Measurements from ENCODE around the gene TBCK.

TBCK gene

DNA sequence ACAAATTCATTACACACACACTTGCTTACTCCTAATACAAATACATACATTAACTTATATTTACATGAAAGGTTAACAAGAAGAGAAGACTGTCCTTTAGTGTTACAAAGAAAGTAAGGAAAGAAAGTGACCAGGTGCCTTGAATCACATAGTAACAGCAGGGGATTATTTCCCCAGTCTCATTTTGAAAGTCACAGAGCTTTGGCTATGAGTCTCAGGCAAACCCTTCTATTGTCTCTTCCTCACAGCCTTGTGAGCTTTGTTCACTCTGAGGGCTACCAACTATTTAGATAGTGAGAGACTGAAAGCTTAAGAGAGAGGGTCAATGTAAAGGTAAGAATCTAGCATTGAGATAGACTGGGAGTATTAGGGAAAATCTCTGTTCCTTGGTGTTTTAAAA, 259.1 kb downstream of the TBCK start:
- Histone ChIP-seq H2AFZ (ENCODE audit: low read depth, low read length) (no peak overlapping the region), H3K27me3 (ENCODE audit: insufficient read depth, low read length) (no peaks in the 10 kb centered on the region), H3K4me1 (ENCODE audit: insufficient read depth, low read length) (no peaks in the 10 kb centered on the region), H3K4me3 (ENCODE audit: low read length) (no peak overlapping the region), H3K9me3 (ENCODE audit: low read length) (no peaks in the 10 kb centered on the region), H3K36me3 (ENCODE audit: insufficient read depth, low read length) (peaks cover 4% of the 10 kb centered on the region)

DNA sequence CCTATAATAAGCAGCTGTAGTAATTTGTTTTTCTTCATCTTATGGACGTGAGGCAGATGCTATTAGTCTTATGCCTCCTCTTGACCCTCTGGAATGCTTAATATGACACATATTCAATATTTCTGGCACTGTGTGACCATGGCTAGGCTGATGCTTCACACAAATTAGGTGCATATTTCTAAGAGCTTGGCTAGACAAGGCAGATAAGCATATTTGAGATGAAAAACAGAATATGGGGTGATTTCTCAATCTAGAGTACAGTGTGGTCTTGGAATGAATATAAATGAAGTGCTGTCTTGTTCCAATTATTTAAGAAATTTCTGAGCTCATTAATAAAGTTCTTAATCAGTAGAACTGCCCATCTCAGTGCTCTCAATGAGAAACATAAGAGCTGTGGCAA, 264.5 kb downstream of the TBCK start:
- Histone ChIP-seq H3K27me3 (ENCODE audit: insufficient read depth, low read length) (no peaks in the 10 kb centered on the region), H3K4me3 (ENCODE audit: low read length) (no peak overlapping the region), H3K9me3 (ENCODE audit: low read length) (no peaks in the 10 kb centered on the region), H3K4me1 (ENCODE audit: insufficient read depth, low read length) (peaks cover 4% of the 10 kb centered on the region), H2AFZ (ENCODE audit: low read depth, low read length) (no peak overlapping the region), H3K36me3 (ENCODE audit: insufficient read depth, low read length) (peaks cover 3% of the 10 kb centered on the region)

GRCh38 chr4:106049490-106049889, 266.5 kb downstream of the TBCK start:
- Histone ChIP-seq H3K4me1 (ENCODE audit: insufficient read depth, low read length) (peaks cover 4% of the 10 kb centered on the region), H3K27me3 (ENCODE audit: insufficient read depth, low read length) (no peaks in the 10 kb centered on the region), H3K9me3 (ENCODE audit: low read length) (no peaks in the 10 kb centered on the region), H2AFZ (ENCODE audit: low read depth, low read length) (no peak overlapping the region), H3K4me3 (ENCODE audit: low read length) (no peak overlapping the region), H3K36me3 (ENCODE audit: insufficient read depth, low read length) (peaks cover 7% of the 10 kb centered on the region)

DNA sequence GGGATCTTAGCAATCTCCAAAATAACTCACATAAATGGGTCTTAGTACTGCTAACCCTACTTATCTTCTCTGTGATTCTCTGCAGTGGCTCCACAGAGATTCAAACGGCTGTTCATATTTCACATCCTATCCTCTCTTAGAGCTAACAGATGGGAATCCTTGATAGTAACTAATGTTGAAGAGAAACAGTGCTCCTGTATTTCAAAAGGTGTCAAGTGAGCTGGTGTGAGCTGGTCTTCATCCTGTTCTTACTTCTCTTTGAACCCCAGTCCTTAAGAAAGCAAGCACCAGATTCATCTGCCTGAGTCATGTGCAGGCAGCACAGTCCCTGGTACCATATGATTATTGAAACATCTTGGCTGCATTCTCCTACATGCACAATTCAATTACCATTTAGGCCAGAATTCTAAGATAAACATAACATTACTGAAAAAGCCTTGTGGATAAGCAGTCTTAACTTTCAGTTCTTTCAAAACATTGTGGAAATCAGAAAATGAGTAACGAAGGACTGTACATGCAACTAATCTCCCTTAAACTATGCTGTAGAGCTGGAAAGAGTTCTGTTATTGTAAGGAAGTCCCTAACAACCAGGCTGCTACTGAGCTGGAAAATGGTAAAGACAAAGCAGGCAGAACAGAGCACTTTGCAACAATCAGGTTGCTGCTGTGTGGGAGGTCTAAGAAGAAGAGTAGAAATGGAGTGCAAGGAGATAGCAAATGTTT, 267.6 kb downstream of the TBCK start:
- H3K4me3 ChIP-seq (ENCODE audit: low read length) = no peak overlapping the region
- H2AFZ ChIP-seq (ENCODE audit: low read depth, low read length) = no peak overlapping the region
- H3K27me3 ChIP-seq (ENCODE audit: insufficient read depth, low read length) = no peaks in the 10 kb centered on the region
- H3K36me3 ChIP-seq (ENCODE audit: insufficient read depth, low read length) = peaks cover 7% of the 10 kb centered on the region
- peaks cover 4% of the 10 kb centered on the region for H3K4me1 ChIP-seq (ENCODE audit: insufficient read depth, low read length)
- H3K9me3 ChIP-seq (ENCODE audit: low read length) = no peaks in the 10 kb centered on the region

DNA sequence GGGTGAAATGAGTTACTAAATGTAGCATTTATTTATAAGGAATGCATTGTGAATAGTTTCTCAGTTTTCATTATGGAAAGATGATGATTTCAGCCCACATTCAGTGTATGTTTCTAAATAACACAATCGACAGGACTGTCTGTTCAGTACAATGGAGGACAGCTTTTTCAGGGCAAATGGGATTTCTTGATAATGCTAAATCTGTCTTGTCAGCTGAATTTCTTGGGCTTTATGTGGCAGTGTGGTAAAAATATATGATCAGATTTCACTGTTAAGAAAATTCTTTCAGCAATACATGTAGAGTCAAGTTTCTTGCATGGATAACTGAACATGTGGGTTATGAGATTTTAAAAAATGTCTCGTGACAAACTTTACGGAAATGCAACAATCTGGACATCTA, 269.9 kb downstream of the TBCK start:
- Histone ChIP-seq H3K9me3 (ENCODE audit: low read length) (no peaks in the 10 kb centered on the region), H3K27me3 (ENCODE audit: insufficient read depth, low read length) (no peaks in the 10 kb centered on the region), H2AFZ (ENCODE audit: low read depth, low read length) (no peak overlapping the region), H3K36me3 (ENCODE audit: insufficient read depth, low read length) (peaks cover 7% of the 10 kb centered on the region), H3K4me3 (ENCODE audit: low read length) (no peak overlapping the region), H3K4me1 (ENCODE audit: insufficient read depth, low read length) (peaks cover 4% of the 10 kb centered on the region)

DNA sequence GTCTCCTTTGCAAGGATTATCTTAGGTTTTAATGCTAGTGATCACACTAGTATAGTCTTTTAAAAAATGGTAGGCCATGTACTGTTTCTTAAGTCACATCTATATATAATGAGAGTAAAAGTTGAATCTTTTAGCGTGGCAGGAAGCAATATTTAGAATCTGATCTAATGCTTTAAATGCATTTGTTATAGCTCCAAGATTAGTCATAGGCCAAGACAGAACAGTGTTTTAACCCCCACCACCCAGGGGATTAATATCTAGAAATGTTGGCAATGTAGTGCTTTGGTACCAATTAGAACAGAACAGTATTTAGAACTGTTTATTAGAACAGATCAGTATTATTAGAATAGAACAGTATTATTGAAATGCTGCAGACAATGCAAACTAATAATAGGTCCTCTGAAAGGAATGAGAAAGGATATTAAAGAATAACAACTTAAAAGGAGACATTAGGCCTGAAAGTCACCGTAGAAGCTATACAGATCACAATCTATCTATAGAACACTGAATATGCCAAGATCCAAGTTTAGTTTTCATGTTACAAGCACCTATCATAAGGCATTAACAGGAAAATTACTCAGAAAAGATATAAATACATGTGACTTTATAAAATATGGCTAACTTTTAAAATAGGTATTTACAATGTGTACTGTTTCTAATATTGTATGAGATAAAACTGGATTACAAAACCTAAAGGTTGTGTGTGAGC, 274.6 kb downstream of the TBCK start:
- Histone ChIP-seq H3K9me3 (ENCODE audit: low read length) (no peaks in the 10 kb centered on the region), H3K36me3 (ENCODE audit: insufficient read depth, low read length) (peaks cover 5% of the 10 kb centered on the region), H3K4me3 (ENCODE audit: low read length) (no peak overlapping the region), H2AFZ (ENCODE audit: low read depth, low read length) (no peak overlapping the region), H3K27me3 (ENCODE audit: insufficient read depth, low read length) (no peaks in the 10 kb centered on the region), H3K4me1 (ENCODE audit: insufficient read depth, low read length) (peaks cover under 1% of the 10 kb centered on the region)

DNA sequence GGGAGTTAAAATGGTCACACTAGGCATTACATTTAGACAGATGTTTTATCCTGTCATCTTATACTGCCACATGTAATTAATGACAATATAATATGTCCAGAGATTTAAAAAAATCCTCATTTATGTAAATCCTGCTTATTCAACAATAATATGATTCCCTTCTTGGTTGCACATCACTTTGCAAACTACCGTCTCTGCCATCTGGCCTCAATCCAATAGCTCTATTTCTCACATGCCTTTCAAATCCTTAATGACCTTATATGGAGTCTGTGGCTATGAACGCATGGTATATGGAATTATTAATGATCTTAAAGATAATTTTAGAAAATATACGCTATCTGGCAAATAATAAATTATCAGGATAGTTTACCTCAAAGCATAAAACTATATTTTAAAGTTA, 276.2 kb downstream of the TBCK start:
- Histone ChIP-seq H3K4me1 (ENCODE audit: insufficient read depth, low read length) (peaks cover 4% of the 10 kb centered on the region), H3K9me3 (ENCODE audit: low read length) (no peaks in the 10 kb centered on the region), H3K27me3 (ENCODE audit: insufficient read depth, low read length) (no peaks in the 10 kb centered on the region), H3K4me3 (ENCODE audit: low read length) (no peak overlapping the region), H2AFZ (ENCODE audit: low read depth, low read length) (no peak overlapping the region), H3K36me3 (ENCODE audit: insufficient read depth, low read length) (no peaks in the 10 kb centered on the region)

GRCh38 chr4:106038908-106039307, 277.1 kb downstream of the TBCK start:
- Histone ChIP-seq H3K4me3 (ENCODE audit: low read length) (no peak overlapping the region), H2AFZ (ENCODE audit: low read depth, low read length) (no peak overlapping the region), H3K36me3 (ENCODE audit: insufficient read depth, low read length) (no peaks in the 10 kb centered on the region), H3K27me3 (ENCODE audit: insufficient read depth, low read length) (no peaks in the 10 kb centered on the region), H3K4me1 (ENCODE audit: insufficient read depth, low read length) (peaks cover 4% of the 10 kb centered on the region), H3K9me3 (ENCODE audit: low read length) (no peaks in the 10 kb centered on the region)

GRCh38 chr4:106038012-106038411, 278.0 kb downstream of the TBCK start:
- H3K36me3 ChIP-seq (ENCODE audit: insufficient read depth, low read length) = no peaks in the 10 kb centered on the region
- H2AFZ ChIP-seq (ENCODE audit: low read depth, low read length) = no peak overlapping the region
- H3K4me1 ChIP-seq (ENCODE audit: insufficient read depth, low read length) = peaks cover 4% of the 10 kb centered on the region
- no peaks in the 10 kb centered on the region for H3K9me3 ChIP-seq (ENCODE audit: low read length)
- H3K4me3 ChIP-seq (ENCODE audit: low read length) = no peak overlapping the region
- H3K27me3 ChIP-seq (ENCODE audit: insufficient read depth, low read length) = no peaks in the 10 kb centered on the region

- Histone ChIP-seq H3K4me3 (ENCODE audit: low read length) (no peak overlapping the region), H3K4me1 (ENCODE audit: insufficient read depth, low read length) (peaks cover 4% of the 10 kb centered on the region), H3K36me3 (ENCODE audit: insufficient read depth, low read length) (no peaks in the 10 kb centered on the region), H3K9me3 (ENCODE audit: low read length) (no peaks in the 10 kb centered on the region), H3K27me3 (ENCODE audit: insufficient read depth, low read length) (no peaks in the 10 kb centered on the region), H2AFZ (ENCODE audit: low read depth, low read length) (no peak overlapping the region)
These were observed 279.2 kb downstream of the TBCK start for GRCh38 chr4:106036848-106037247.

GRCh38 chr4:106036334-106036733, 279.7 kb downstream of the TBCK start:
- Histone ChIP-seq H3K36me3 (ENCODE audit: insufficient read depth, low read length) (no peaks in the 10 kb centered on the region), H3K4me3 (ENCODE audit: low read length) (no peak overlapping the region), H3K4me1 (ENCODE audit: insufficient read depth, low read length) (peaks cover 4% of the 10 kb centered on the region), H2AFZ (ENCODE audit: low read depth, low read length) (no peak overlapping the region), H3K9me3 (ENCODE audit: low read length) (no peaks in the 10 kb centered on the region), H3K27me3 (ENCODE audit: insufficient read depth, low read length) (no peaks in the 10 kb centered on the region)

DNA sequence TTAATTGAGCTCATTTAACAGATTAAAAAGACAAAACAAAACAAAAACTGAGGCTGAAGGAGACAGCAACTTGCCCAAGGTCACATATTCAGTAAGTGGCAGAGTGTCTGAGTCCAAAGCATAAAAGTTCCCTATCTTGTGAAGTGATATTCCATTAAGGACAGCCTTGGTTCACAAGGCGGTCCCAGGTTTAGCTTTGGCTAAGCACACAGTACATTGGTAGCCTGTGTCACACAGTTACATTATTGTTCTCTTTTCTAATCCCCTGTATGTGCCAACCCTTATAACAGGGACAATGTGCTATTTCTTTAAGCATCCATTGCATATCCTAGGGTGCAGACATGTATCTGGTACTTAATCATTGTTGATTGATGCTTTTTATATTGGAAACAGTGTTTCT, 280.8 kb downstream of the TBCK start:
- H3K4me3 ChIP-seq (ENCODE audit: low read length) = no peak overlapping the region
- H3K4me1 ChIP-seq (ENCODE audit: insufficient read depth, low read length) = peaks cover 4% of the 10 kb centered on the region
- H2AFZ ChIP-seq (ENCODE audit: low read depth, low read length) = no peak overlapping the region
- H3K27me3 ChIP-seq (ENCODE audit: insufficient read depth, low read length) = no peaks in the 10 kb centered on the region
- no peaks in the 10 kb centered on the region for H3K36me3 ChIP-seq (ENCODE audit: insufficient read depth, low read length)
- no peaks in the 10 kb centered on the region for H3K9me3 ChIP-seq (ENCODE audit: low read length)

DNA sequence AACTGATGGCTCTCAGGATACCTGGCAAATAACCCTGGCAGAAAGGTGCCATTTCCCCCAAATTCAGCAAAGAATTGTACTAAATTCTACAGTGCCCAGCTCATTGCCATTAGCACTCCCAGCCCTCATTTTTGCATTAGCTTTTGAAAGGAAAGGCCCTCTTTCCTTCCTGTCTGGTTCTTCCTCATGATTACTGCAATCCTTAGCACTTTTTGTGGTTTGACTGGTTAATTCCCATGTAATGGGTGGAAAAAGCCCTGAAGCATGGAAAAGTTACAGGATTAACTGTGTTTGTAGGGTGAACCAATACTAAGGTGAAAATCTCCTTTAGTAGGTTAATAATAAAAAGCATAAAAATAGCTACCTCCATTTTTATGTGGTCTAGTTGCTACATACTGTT, 281.3 kb downstream of the TBCK start:
- Histone ChIP-seq H3K4me3 (ENCODE audit: low read length) (no peak overlapping the region), H3K9me3 (ENCODE audit: low read length) (no peaks in the 10 kb centered on the region), H3K4me1 (ENCODE audit: insufficient read depth, low read length) (peaks cover 4% of the 10 kb centered on the region), H3K36me3 (ENCODE audit: insufficient read depth, low read length) (no peaks in the 10 kb centered on the region), H3K27me3 (ENCODE audit: insufficient read depth, low read length) (no peaks in the 10 kb centered on the region), H2AFZ (ENCODE audit: low read depth, low read length) (no peak overlapping the region)

All from neuron (in vitro differentiated cells).